Pancreas (tissue), 10 donors: ENCODE measurements around the gene NBEAL1. TPM values are rescaled to one million over a fixed set of nuclear protein-coding genes. Genes with fewer than 3 reads are reported as not detected.

Experiments
- ATAC-seq, 4 donors: fragments of 200-7000 bp; cut with Tn5 transposase; one replicate each; pipeline versions ENCODE4 v1.8.0 to v1.9.1; 2020; ENCODE audit warnings: mild to moderate bottlenecking in 4 of 4, moderate library complexity in 4 of 4
- DNase-seq, 6 donors: peaks; one replicate each; pipeline ENCODE4 v3.0.0-alpha.2; 2020
- FAIRE-seq: peaks from 2 replicates; lab custom pipeline; 2012; peaks lifted over from hg19 to GRCh38; lab: Jason Lieb, UNC
- H3K27ac ChIP-seq, 4 donors: fragments of 200-600 bp; sonication (generic); 1 replicate in 3 of 4; 2 replicates in 1 of 4; pipeline versions ENCODE4 v1.5.0 to v1.8.0; 2020
- H3K27me3 ChIP-seq, 4 donors: fragments of 200-600 bp; one replicate each; pipeline ENCODE4 v1.8.0; 2021
- H3K36me3 ChIP-seq, 3 donors: fragments of 200-600 bp; sonication (generic) in 1 of 3; one replicate each; pipeline versions ENCODE4 v1.5.0 to v1.8.0; 2020 to 2021
- H3K4me1 ChIP-seq, 3 donors: fragments of 200-600 bp; one replicate each; pipeline ENCODE4 v1.8.0; 2021
- H3K4me3 ChIP-seq, 4 donors: fragments of 200-600 bp; sonication (generic) in 2 of 4; one replicate each; pipeline versions ENCODE4 v1.5.0 to v1.8.0; 2020 to 2021
- H3K9me3 ChIP-seq, 4 donors: fragments of 200-600 bp; one replicate each; pipeline ENCODE4 v1.8.0; 2021
- CTCF ChIP-seq, 4 donors: fragments of 200-600 bp; sonication (generic) in 3 of 4; IDR thresholded peaks; one replicate each; pipeline versions ENCODE4 v1.5.0 to v1.8.0; 2021; ENCODE audit warnings: antibody characterized with exemption in 4 of 4
- WGBS, 2 donors: extraction: QIAGEN DNeasy Blood & Tissue Kit; methylation state at CpG; one replicate each; pipeline ENCODE4 v1.1.7; 2013; 5-methylcytosine and 5-hydroxymethylcytosine counted together
- intact Hi-C, 3 donors: fragments of 100-400 bp; cut with DNase I; formaldehyde crosslinking; loops; one replicate each; pipeline versions ENCODE4 v1.11.1 to v1.14.2; 2022
- polyA plus RNA-seq, 2 donors: library from polyadenylated mRNA; stranded (reverse); fragments of 200-250 nt; gene quantifications; one replicate each; pipeline ENCODE4 v1.2.3, GENCODE V29; 2013
- total RNA-seq, 6 donors: library from RNA; stranded (reverse); fragmentation: NEBNext Ultra II Directional in 4 of 6; extraction: Animal tissue kit (Norgen Biotek cat#: 25700) in 4 of 6; gene quantifications; one replicate each; pipeline versions ENCODE4 v1.2.1 to v1.2.4, GENCODE V29; 2021 to 2023
- donor health status: healthy with polysubstance abuse.
- donor health status: DM: no; HTN: no; CAD: no; lungs with moderate emphysema.
- donor health status: DM: no; HTN: no; CAD: no.
- donor health status: control.
- donor health status: control.
- donor health status: Bipolar disorder and iron deficiency.
- donor health status: DM: yes; HTN: yes; CAD: no.
- donor health status: DM: no; HTN: no; CAD: no.
- donor health status: DM: no; HTN: no; CAD: no.
- donor health status: DM: yes; HTN: yes; CAD: no.

The NBEAL1 gene
- total and polyA plus RNA-seq, 8 donors, result 4.0 to 27.2 (median 14.5) TPM

DNA sequence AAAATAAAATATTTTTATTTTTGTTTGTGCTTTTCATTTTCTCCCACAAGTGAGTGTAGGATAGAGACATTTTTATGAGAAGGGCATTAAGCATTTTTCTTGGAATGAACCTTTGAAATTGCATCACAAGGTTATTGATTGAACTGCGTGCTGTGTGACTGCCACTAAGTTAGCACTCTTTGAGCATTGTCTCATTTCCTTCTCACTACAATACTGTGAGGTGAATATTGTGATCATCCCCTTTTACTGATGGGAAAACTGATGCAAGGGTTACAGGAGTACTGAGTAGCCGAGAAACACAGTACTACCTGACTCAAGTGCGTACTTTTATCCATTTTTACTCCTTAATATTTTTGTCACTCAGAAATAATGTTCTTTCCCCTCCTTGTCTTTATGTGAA, 2.0 kb downstream of the NBEAL1 start:
- H3K27ac ChIP-seq, result peak overlapping the region in 2 of 4 donors; percentile 9 to 14
- H3K4me3 ChIP-seq, result peak overlapping the region in 3 of 4 donors; percentile 0 to 84 (median 4)
- 25 to 34% methylated on average over 3 of the region's 3 CpGs for WGBS, 2 donors
- no peak for TF ChIP-seq CTCF (IDR thresholded peaks at IDR 0.05)
- peaks cover 24 to 36% (median 32%) of the 10 kb centered on the region in 3 donors for H3K4me1 ChIP-seq
- DNase-seq, result no peak
- H3K9me3 ChIP-seq, result no peaks in the 10 kb centered on the region
- no peaks in the 10 kb centered on the region for H3K27me3 ChIP-seq
- intact Hi-C loops, result no loop called here
- FAIRE-seq, result no peak
- ATAC-seq, result no peak
- H3K36me3 ChIP-seq, result no peaks in the 10 kb centered on the region

DNA sequence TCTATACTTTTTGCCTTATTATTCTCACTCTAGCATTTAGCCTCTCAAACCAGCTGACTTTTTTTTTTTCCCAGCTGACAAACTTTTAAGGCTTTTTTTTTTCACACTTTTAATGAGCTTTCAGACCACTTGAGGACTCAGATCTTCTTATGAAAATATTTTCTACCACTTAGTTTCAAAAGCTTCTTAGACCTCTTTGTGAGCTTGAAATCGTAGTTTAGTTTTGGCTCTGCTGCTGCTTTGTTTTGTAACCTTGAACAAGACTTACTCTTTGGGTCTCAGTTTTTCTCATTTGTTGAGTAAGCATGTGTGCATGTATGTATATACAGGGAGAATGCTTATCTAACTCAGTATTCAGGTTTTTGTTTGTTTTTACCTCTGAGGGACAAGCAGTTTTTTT, 3.5 kb downstream of the NBEAL1 start:
- FAIRE-seq, result no peak
- no peaks in the 10 kb centered on the region for H3K36me3 ChIP-seq
- TF ChIP-seq CTCF (IDR thresholded peaks at IDR 0.05), result no peak
- H3K4me3 ChIP-seq, result peak overlapping the region in 2 of 4 donors; percentile 4 to 84
- WGBS, 2 donors, result 3 to 5% methylated on average over 1 of the region's 1 CpG
- H3K27me3 ChIP-seq, result no peaks in the 10 kb centered on the region
- H3K9me3 ChIP-seq, result no peaks in the 10 kb centered on the region
- DNase-seq, result no peak
- intact Hi-C loops, result no loop called here
- H3K27ac ChIP-seq, result no peak overlapping the region
- peaks cover 24 to 44% (median 32%) of the 10 kb centered on the region in 3 donors for H3K4me1 ChIP-seq
- no peak for ATAC-seq

- Histone ChIP-seq H3K4me1 (peaks cover 24 to 45% (median 32%) of the 10 kb centered on the region in 3 donors), H3K4me3 (peak overlapping the region in 2 of 4 donors; percentile 4 to 84), H3K9me3 (no peaks in the 10 kb centered on the region), H3K36me3 (no peaks in the 10 kb centered on the region), H3K27ac (no peak overlapping the region), H3K27me3 (no peaks in the 10 kb centered on the region)
- no peak for FAIRE-seq
- TF ChIP-seq CTCF (IDR thresholded peaks at IDR 0.05), result no peak
- no peak for ATAC-seq
- 58 to 69% methylated on average over 2 of the region's 2 CpGs for WGBS, 2 donors
- no peak for DNase-seq
- intact Hi-C loops, result no loop called here
Measured at GRCh38 chr2:203019142-203019541, 4.5 kb downstream of the NBEAL1 start.

DNA sequence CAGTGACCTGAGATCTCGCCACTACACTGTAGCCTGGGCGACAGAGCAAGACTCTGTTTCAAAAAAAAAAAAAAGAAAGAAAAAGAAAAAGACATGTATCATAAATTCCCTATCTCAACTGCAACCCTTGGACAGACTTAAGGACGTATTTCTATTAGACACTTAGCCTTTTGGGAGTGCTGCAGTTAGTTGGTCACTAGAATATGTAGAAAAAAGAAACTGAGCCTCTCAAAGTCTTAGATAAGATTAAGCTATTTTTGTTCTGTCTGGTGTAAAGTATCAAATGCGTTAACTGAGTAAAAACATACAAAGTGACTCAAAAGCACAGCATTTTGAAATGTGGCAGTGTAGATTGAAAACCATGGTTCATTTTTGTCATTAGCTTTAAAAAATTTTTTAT, 7.3 kb downstream of the NBEAL1 start:
- Histone ChIP-seq H3K36me3 (no peaks in the 10 kb centered on the region), H3K4me1 (peaks cover 18 to 39% (median 28%) of the 10 kb centered on the region in 3 donors), H3K27ac (no peak overlapping the region), H3K27me3 (no peaks in the 10 kb centered on the region), H3K9me3 (no peaks in the 10 kb centered on the region), H3K4me3 (no peak overlapping the region)
- 63 to 70% methylated on average over 4 of the region's 4 CpGs for WGBS, 2 donors
- no peak for ATAC-seq
- no peak for TF ChIP-seq CTCF (IDR thresholded peaks at IDR 0.05)
- DNase-seq, result no peak
- intact Hi-C loops, result no loop called here
- FAIRE-seq, result no peak

GRCh38 chr2:203022751-203023150, 8.1 kb downstream of the NBEAL1 start:
- Histone ChIP-seq H3K27me3 (no peaks in the 10 kb centered on the region), H3K4me1 (peaks cover 10 to 31% (median 21%) of the 10 kb centered on the region in 3 donors), H3K9me3 (no peaks in the 10 kb centered on the region), H3K4me3 (no peak overlapping the region), H3K36me3 (no peaks in the 10 kb centered on the region), H3K27ac (peak overlapping the region in 1 of 4 donors; percentile 9)
- FAIRE-seq, result peak; percentile 78
- WGBS, 2 donors, result 70 to 78% methylated on average over 1 of the region's 1 CpG
- no peak for ATAC-seq
- intact Hi-C loops, result no loop called here
- DNase-seq, result no peak
- no peak for TF ChIP-seq CTCF (IDR thresholded peaks at IDR 0.05)
